Right ventricle myocardium superior (tissue), 1 donor: Measurements from ENCODE around the gene ATP6V0A1. TPM values are rescaled to one million over a fixed set of nuclear protein-coding genes. Genes with fewer than 3 reads are reported as not detected.

Source experiments
- ATAC-seq: fragments of 200-7000 bp; cut with Tn5 transposase; one replicate; pipeline ENCODE4 v1.9.1; 2020; ENCODE audit warnings: mild to moderate bottlenecking; ENCODE audit not compliant: poor library complexity
- DNase-seq: peaks from one replicate; pipeline ENCODE4 v3.0.0-alpha.2; 2020
- intact Hi-C: fragments of 100-400 bp; cut with DNase I; formaldehyde crosslinking; loops from one replicate; pipeline ENCODE4 v1.11.2; 2022
- microRNA-seq: library from miRNA; unstranded; fragments of <30 nt; microRNA quantifications from one replicate; pipeline ENCODE4 v1.2.0, GENCODE V29; 2020
- total RNA-seq: library from RNA; stranded (reverse); fragmentation: NEBNext Ultra II Directional; extraction: Animal tissue kit (Norgen Biotek cat#: 25700); gene quantifications from one replicate; pipeline ENCODE4 v1.2.1, GENCODE V29; 2021
- donor health status: DM: no; HTN: yes; CAD: no; lungs with severe emphysema.

The ATP6V0A1 gene
- total RNA-seq, 1 donor from 2014 or later: 29.9 TPM

GRCh38 chr17:42564815-42565522 lies 106.3 kb downstream of the ATP6V0A1 start:
- intact Hi-C loops: no loop called here
- DNase-seq (peak; percentile 17), ATAC-seq (no peak)

GRCh38 chr17:42565523-42566214 lies 107.0 kb downstream of the ATP6V0A1 start:
- DNase-seq (peak; percentile 33), ATAC-seq (no peak)
- intact Hi-C loops: no loop called here

- DNase-seq: no peak
- peak; percentile 25 for ATAC-seq
- intact Hi-C loops: no loop called here
Observed at GRCh38 chr17:42566215-42566882, 107.7 kb downstream of the ATP6V0A1 start.

- intact Hi-C loops: no loop called here
- DNase-seq: peak; percentile 98
Observed at GRCh38 chr17:42566883-42567573, 108.3 kb downstream of the ATP6V0A1 start, which contains the start of gene MLX. Gene MLX (plus strand): TSS chr17:42567100. CDS start chr17:42567125, 25 bp downstream.

GRCh38 chr17:42568341-42569111 lies 109.8 kb downstream of the ATP6V0A1 start:
- DNase-seq: peak; percentile 32
- intact Hi-C loops: no loop called here
- no peak for ATAC-seq

More at GRCh38 chr17:42566883-42567573, 108.3 kb downstream of the ATP6V0A1 start, which contains the start of gene MLX:
- ATAC-seq: peak; percentile 89

GRCh38 chr17:42571435-42572225 lies 113.0 kb downstream of the ATP6V0A1 start:
- DNase-seq (peak; percentile 25), ATAC-seq (no peak)
- intact Hi-C loops: no loop called here

Small RNA genes within 50 kb of the gene (microRNA-seq; reads per million reads assigned to microRNA genes)
- gene MIR5010 (2.9 reads per million), gene MIR548AT (not detected)

Other genes with a start within 250 kb of the ATP6V0A1 start
- gene STAT5B, start 182.5 kb upstream of the ATP6V0A1 start, total RNA-seq: 30.0 TPM
- gene STAT5A, start 170.4 kb upstream of the ATP6V0A1 start, total RNA-seq: 14.9 TPM
- gene STAT3, start 70.4 kb upstream of the ATP6V0A1 start, total RNA-seq: 127 TPM
- gene CAVIN1, start 35.6 kb upstream of the ATP6V0A1 start, total RNA-seq: 200 TPM
- gene NAGLU, start 77.4 kb downstream of the ATP6V0A1 start, total RNA-seq: 8.3 TPM
- gene HSD17B1, start 94.0 kb downstream of the ATP6V0A1 start, total RNA-seq: 0.78 TPM
- gene COASY, start 103.3 kb downstream of the ATP6V0A1 start, total RNA-seq: 41.6 TPM
- gene MLX, start 108.2 kb downstream of the ATP6V0A1 start, total RNA-seq: 69.1 TPM
- gene PSMC3IP, start 118.9 kb downstream of the ATP6V0A1 start, total RNA-seq: 2.3 TPM
- 21.4 TPM for gene RETREG3, start 150.5 kb downstream of the ATP6V0A1 start, total RNA-seq
- gene TUBG1, start 150.8 kb downstream of the ATP6V0A1 start, total RNA-seq: 49.1 TPM
- 12.4 TPM for gene TUBG2, start 200.4 kb downstream of the ATP6V0A1 start, total RNA-seq
- gene PLEKHH3, start 218.1 kb downstream of the ATP6V0A1 start, total RNA-seq: 27.5 TPM
- gene CCR10, start 223.0 kb downstream of the ATP6V0A1 start, total RNA-seq: 1.0 TPM
- 4.2 TPM for gene CNTNAP1, start 223.7 kb downstream of the ATP6V0A1 start, total RNA-seq